ENCODE results near the gene PPEF2.

- TF ChIP-seq, protein P1, sequence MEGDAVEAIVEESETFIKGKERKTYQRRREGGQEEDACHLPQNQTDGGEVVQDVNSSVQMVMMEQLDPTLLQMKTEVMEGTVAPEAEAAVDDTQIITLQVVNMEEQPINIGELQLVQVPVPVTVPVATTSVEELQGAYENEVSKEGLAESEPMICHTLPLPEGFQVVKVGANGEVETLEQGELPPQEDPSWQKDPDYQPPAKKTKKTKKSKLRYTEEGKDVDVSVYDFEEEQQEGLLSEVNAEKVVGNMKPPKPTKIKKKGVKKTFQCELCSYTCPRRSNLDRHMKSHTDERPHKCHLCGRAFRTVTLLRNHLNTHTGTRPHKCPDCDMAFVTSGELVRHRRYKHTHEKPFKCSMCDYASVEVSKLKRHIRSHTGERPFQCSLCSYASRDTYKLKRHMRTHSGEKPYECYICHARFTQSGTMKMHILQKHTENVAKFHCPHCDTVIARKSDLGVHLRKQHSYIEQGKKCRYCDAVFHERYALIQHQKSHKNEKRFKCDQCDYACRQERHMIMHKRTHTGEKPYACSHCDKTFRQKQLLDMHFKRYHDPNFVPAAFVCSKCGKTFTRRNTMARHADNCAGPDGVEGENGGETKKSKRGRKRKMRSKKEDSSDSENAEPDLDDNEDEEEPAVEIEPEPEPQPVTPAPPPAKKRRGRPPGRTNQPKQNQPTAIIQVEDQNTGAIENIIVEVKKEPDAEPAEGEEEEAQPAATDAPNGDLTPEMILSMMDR (IDR thresholded peaks at IDR 0.05): peak; percentile 40 to 67 (median 52)
- no peak for TF ChIP-seq POLR2A (IDR thresholded peaks at IDR 0.05)
- no peak for TF ChIP-seq EP300 (IDR thresholded peaks at IDR 0.05)
Measured at GRCh38 chr4:75916091-75916661, 13.9 kb upstream of the PPEF2 start.
